GM18526 (cell line): ENCODE results near the gene CDC45.

ENCODE experiments used
- POLR2A ChIP-seq: IDR thresholded peaks from 3 replicates; pipeline ENCODE4 v1.6.1; 2011; ENCODE audit not compliant: insufficient read length; ENCODE audit errors: extremely low read depth

Gene CDC45

DNA sequence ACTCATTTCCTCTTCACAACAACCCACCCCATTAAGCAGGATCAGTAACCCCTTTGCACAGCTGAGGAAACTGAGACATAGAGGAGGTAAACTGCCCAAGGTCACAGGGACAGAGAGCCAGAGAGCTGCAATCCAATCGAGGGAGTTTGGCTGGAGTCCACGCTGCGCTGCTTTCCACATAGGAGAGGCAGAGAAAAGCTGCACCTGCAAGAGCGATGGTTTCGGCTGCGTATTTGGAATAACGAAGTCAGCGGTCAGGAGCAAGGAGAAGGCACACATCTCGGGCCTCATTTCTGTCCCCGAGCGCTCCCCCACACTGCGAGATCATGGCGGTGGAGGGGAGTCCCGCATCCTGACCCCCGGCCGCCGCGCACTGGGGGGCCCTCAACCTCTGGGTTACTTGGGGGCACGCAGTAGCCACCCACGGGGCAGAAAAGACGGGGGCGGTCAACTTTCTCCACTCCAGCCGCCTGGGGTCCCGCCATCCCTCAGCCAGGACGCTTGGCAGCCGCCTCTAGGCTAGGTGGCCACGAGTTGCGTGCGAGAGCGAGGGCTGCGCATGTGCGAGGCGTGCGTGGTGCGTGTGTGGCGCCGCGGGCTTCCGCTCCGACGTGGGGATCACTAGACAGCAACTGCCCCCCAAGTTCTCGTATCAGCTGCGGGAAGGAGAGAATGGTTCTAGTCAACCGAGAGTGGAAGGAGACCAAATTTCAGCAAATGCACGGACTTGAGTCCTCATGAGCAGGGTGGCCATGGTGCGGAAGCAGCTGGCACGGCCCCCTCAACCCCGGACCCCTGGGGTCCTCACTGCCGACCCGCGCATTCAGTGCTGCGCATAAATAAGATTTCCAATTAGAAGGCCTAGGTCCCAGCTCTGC lies 86.8 kb downstream of the CDC45 start:
- no peak for TF ChIP-seq POLR2A

DNA sequence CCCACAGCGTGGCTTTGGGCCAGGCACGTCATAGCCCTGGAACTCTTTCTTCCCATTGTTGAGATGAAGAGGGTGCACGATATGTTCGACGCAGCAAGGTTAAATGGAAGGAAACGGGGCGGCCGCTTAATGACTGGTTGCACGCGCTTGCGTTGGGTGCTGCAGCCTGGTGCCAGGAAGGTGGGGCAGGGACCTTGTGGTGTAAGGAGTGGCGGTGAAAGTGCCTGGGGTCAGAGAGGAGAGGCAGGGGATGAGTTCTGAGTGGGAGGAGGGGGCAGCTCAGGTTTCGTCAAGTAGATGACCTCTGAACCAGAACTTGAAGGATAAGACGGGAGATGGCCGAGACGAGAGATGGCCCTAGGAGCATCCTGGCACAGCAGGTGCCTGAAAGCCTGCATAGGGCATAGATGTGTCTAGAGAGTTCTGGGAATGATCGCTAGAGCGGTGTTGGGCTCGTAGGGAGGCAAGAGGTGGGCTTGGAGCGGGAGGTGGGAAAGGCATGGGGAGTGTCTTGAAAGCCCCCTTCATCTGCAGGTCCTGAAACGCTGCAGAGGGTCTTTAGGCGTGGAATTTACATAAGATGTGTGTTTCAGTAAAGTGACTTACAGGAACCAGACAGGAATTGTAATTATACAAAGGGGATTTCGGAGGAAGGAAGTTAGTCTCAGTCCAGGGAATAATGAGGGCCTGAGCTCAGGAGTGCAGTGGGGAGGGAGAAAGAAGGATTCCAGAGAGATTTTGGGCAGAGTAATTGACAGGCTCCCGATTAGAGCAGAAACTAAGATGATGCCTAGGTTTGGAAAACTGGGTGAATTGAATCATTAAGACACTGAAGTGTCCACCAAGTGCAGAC lies 87.7 kb downstream of the CDC45 start:
- TF ChIP-seq POLR2A = no peak

DNA sequence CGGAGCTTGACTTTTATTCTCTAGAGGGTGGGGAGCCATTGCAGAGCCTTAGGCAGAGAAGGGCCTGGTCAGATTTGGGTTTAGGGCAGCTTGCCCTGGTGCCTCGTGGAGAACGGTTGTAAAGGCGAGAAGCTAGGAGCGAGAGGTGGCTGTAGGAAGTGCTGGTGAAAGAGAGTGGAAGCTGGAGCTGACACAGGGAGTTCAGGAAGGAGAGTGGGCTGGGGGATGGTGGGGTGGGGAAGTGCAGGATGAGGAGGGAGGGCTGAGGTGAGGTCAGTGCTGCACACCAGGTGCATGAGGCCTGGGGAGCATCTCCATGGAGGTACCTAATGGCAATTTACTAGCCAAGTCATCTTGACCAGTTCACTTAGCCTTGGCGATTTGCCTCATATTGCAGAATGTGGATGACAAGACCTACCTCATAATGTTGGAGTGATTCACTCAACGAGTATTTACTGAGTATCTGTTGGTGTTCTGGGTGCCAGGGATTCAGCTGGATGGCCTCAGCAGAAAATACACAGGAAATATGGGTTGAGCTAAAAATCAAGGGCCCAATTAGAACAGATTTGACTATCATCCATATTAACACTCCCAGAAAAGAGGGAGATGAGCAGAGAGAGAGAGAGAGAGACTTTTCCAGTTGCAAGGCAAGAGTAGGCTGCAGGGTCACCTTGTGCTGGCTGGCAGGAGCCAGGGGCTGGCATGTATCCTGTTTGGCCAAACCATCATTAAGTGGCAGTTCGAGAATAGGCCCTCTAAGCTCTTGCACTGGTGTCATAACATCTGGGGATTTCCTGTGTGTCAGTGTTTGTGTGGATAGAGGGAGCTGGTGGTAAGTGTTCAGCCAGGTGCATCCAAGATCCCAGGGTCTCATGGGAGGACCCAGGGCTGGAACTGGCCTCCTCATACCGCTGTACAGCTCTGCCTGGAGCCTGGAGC lies 88.9 kb downstream of the CDC45 start:
- TF ChIP-seq POLR2A = no peak

DNA sequence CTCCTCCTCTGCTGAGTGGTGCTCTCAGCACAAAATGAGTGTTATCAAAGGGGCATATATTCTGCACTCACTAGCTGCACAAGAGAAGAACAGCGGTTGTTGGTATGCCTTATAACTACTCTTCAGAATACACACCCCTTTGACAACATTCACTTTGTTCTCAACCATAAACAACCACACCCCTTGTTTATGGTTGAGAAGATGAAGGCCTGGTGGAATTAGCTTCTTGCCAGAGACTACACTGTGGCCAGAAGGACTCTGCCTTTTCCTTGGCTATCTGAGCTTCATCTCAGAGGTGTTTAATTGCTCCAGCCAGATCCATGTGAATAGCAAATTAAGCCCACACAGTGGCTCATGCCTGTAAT lies 89.5 kb downstream of the CDC45 start:
- no peak for TF ChIP-seq POLR2A

DNA sequence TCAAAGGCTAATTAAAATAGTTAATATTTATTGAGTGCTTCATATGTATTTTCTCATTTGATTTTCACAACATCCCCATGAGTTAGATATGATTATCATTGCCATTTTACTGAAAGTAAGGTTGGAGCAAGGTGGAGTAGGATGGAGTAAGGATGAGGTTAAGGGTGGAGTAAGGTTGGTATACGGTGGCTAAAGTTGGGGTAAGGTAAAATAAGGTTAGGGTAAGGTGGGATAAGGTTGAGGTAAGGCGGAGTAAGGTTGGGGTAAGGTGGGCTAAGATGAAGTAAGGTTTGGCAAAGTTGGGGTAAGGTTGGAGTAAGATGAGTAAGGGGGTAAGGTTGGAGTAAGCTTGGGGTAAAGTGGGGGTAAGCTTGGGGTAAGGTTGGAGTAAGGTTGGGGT lies 90.3 kb downstream of the CDC45 start:
- TF ChIP-seq POLR2A = no peak
